GM19455 (cell line): ENCODE data around the gene GULP1.

ENCODE experiments used
- ATAC-seq: cut with Tn5 transposase; IDR thresholded peaks from one replicate; pipeline ENCODE4 v1.9.1; 2021; ENCODE audit not compliant: unreplicated experiment

Gene GULP1

GRCh38 chr2:188322569-188323551 is 31.2 kb downstream of the GULP1 start:
- ATAC-seq, result no peak

GRCh38 chr2:188324067-188324466 is 32.4 kb downstream of the GULP1 start:
- ATAC-seq, result no peak

DNA sequence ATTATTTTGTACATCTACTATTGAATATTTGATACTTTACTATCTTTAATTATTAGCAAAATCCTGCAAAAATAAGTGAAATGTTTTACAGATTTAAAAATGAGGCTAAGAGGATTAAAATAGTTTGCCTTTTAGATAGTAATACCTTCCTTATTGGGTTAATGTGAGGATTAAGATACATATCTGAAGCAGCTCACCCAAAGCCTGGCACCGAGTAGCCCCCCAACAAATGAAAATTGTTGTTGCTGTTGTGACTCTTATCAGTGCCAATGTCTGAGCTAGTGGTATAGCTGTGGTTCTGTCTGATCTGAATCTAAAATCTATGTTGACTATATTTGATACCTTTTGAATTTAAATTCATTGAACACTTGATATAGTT is 34.6 kb downstream of the GULP1 start:
- no peak for ATAC-seq

GRCh38 chr2:188326669-188327301 is 35.1 kb downstream of the GULP1 start:
- ATAC-seq, result no peak

DNA sequence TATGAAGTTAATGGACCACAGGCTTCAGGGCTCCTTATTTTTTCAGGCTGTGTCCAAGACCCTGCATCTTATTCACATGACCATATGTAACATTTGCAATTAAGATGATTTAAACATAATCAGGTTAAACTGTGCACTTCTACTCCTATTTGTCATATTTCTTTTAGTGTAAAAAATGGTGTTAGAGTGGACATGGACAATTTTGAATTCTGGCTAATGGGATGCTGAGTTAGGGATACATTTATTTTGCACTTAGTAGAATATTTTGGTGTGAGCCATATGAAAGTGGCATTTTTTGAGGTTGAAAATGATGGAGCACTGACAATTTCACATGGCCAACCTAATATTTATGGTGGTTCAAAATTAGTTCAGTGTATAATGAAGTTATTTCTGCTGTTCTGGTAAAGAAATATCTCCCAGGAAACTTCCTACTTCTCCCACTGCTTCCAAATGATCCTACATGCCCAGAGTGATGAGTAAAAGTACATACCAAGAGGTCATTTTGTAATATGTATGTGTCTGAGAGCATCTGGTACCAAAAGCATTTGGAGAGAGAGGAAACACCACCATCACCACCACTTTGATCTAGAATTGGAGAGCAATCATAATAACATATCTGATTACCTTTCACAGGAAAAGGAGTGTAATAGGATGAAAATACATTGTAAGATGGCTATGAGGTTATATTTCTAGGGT is 36.0 kb downstream of the GULP1 start:
- no peak for ATAC-seq

DNA sequence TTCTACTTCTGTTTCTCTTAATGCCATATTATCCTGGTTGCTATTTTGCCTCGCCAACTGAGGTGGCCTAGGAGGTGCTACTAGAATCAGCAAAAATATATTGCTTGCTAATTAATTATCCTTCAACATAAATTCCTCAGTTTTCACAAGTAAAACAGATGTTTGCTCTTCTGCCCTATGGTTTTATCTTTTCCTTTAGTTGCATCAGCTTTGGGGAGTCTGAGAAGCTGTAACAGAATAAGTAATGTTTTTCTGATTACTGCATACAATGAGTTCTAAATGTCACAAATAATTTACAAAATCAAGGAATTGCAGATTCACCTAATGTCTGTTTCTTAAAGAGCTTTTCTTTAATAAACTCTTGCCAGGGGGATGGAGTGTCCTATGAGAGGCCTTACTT is 36.7 kb downstream of the GULP1 start:
- ATAC-seq, result no peak

DNA sequence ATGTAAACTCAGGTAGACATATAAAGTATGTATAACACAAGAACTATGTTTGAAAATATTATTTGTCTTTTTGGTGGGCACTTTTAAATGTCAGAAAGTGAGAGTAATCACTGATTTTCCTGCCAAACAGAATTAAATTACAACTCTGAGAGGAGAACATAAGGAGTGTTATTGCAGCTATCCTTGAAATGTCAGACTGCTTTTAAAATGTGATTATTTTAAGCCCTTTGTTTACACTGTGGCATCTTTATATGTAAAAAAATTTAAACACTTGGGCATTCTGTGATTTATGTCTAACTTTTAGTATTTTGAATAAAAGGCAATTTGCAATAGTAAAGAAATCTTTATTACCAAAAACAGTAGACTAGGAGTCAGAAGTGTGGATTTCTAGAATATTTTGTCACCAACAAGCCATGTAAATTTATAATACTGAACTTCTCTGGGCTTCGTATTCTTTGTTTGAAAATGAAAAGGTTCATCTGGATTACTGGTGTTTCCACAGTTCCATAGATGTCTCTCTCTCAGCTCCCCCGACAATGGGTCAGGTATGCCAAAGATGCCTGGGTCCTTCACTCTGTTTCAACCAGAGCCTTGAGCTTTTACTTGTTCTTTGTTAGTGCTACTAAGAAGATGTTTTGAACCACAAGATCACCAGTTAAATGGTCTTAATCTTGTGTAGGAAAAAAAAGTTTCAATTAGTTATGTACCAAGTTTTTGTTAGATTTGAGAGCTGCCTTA is 38.8 kb downstream of the GULP1 start:
- no peak for ATAC-seq

GRCh38 chr2:188332619-188333018 is 40.9 kb downstream of the GULP1 start:
- no peak for ATAC-seq

GRCh38 chr2:188333751-188334524 is 42.3 kb downstream of the GULP1 start:
- ATAC-seq, result no peak

- no peak for ATAC-seq
Observed at GRCh38 chr2:188338463-188338862, 46.8 kb downstream of the GULP1 start.

- ATAC-seq, result no peak
Observed at GRCh38 chr2:188340257-188340656, 48.6 kb downstream of the GULP1 start.

- ATAC-seq, result no peak
Observed at GRCh38 chr2:188345020-188345419, 53.3 kb downstream of the GULP1 start.

GRCh38 chr2:188345426-188345825 is 53.8 kb downstream of the GULP1 start:
- no peak for ATAC-seq

DNA sequence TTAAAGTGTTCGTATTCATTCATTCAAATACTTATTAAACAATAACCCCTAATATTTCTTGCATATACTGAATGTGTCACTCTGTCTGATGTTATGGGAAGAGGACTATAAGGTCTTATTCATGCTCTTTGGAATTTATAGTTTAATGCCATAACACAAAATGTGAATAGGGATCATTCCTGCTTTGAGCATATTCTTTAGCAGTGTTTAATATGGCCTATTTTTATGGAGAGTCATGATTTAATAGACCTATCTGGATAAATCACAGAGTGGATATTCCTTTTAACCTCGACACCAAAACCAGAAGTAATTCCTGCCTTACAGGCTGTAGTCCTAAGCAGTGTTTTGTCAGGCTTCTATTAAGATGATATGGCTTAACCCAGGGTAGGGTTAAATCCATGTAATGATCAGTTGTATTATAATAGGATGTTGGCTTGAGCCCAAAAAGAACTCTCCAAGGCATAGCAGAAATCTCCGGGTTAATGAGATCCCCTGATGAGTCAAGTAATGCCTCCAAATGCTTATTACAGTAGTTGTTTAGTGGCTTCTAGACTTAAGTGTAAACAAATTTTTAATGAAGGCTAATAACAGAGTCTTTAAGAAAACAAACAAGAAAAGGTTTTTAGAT is 54.3 kb downstream of the GULP1 start:
- no peak for ATAC-seq

- ATAC-seq, result no peak
Observed at GRCh38 chr2:188349019-188349418, 57.3 kb downstream of the GULP1 start.

GRCh38 chr2:188353282-188353681 is 61.6 kb downstream of the GULP1 start:
- ATAC-seq, result no peak

DNA sequence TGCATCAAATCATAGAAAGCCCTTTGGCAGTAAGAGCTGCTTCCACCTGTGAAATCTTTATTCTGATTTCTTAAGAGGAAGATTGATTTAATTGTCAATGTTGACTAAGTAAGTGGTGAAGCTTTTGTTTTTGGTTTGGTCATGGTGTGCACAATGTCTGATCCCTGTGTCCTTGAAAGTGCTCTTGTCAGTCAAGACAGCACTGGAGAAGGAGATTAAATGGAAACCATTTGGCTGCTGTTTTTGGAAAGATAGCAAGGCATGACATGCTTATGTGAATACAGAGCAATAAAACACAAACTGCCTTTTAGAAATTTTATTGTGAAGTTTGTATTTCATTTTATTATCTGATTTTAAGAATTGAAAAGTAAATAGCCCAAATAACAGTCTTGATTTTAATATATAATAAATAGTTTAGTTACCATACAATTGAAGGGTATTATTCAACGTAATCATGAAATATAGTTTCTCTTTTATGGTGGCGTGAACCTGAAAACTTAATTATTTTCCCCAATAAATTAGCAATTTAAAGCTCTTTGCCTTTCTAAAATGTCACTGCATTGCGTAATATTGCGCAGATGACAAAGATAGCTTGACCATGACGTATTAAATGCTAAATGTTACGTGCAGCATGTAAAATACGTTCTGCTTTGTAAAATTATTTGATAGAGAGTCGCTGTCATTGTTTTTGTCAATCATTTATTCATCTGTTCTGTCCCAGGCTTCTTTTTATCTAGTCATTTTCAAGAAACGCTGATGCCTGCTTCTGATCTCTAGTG is 69.0 kb downstream of the GULP1 start:
- ATAC-seq, result no peak

- ATAC-seq, result no peak
Observed at GRCh38 chr2:188364033-188364630, 72.5 kb downstream of the GULP1 start.
